Stimulated activated CD4-positive, alpha-beta T cell treated with anti-CD3 and anti-CD28 coated beads, Interleukin-2, amount 100 ng/mL, for 4 hours (primary cell): Measurements from ENCODE around the gene L1TD1.
"Not testable (repeated sequence)": the region's sequence is repeated elsewhere in the genome, so short reads cannot be mapped to it uniquely, and the experiment has no call there.

Experiments used
- DNase-seq: peaks from one replicate; pipeline ENCODE4 v3.0.0-alpha.2; 2020; ENCODE audit warnings: low read depth

Gene L1TD1

DNA sequence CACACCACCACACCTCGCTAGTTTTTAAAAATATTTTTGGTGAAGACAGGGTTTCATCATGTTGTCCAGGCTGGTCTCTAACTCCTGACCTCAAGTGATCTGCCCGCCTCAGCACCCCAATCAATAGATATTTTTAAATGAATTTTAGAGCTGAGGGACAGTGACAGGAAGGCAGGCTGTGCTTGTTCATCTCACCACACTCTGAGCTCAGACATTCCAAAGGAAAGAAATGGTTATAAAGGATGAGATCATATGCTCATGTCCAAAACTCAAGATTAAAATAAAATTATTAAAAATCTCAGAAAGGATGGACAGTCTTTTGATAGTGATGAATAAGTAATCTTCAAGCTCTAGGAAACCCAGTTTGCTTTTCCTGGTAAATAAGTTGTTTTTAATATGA is 40.9 kb downstream of the L1TD1 start:
- no peak for DNase-seq

DNA sequence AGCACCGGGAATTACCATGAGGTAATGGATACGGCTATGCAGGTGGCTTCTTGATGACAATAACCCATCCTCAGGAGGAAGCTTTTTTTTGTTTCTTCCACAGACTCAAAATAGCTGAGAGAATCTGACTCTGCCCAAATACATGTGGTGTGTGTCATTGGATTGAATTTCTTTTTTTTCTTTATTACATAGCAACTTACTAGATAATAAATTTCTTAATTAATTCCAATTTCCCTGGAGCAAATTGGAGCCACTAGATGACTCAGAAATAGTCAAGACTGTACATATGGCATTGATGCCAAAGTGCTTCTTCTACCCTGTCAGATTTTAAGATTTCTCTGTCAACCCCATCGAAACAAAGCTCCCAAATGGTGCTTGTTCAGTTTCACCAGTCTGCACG is 42.7 kb downstream of the L1TD1 start:
- no peak for DNase-seq

DNA sequence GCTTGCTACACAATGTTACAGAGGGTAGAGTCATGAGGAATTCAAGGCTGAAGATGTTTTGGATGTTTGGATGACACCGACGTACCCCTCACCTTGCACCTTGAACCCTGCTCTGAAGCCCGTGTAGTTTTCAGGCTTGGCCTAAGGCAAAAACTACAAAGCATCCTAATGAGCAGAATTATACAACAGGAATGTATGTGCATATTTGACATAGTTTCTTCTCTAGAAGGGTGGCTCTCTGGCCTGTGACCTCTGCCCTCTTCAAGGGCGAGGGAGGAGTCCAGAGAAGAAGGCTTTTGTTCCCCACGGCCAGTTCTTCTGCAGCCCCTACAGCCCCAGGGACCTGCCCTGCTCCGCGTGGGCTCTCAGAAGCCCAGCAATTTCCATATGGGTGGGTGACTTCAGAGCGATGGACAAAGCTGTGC is 43.3 kb downstream of the L1TD1 start:
- DNase-seq, result no peak

DNA sequence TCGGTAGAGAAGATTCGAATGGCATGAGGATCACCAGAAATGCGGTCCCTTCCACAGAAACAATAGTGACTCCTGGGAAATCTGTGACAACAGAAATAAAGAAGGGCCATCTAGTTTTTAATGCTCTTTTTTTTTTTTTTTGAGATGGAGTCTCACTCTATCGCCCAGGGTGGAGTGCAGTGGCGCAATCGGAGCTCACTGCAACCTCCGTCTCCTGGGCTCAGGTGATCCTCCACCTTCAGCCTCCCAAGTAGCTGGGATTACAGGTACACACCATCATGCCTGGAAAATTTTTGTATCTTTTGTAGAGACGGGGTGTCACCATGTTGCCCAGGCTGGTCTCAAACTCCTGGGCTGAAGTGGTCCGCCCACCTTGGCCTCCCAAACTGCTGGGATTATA is 43.9 kb downstream of the L1TD1 start:
- no peak for DNase-seq

DNA sequence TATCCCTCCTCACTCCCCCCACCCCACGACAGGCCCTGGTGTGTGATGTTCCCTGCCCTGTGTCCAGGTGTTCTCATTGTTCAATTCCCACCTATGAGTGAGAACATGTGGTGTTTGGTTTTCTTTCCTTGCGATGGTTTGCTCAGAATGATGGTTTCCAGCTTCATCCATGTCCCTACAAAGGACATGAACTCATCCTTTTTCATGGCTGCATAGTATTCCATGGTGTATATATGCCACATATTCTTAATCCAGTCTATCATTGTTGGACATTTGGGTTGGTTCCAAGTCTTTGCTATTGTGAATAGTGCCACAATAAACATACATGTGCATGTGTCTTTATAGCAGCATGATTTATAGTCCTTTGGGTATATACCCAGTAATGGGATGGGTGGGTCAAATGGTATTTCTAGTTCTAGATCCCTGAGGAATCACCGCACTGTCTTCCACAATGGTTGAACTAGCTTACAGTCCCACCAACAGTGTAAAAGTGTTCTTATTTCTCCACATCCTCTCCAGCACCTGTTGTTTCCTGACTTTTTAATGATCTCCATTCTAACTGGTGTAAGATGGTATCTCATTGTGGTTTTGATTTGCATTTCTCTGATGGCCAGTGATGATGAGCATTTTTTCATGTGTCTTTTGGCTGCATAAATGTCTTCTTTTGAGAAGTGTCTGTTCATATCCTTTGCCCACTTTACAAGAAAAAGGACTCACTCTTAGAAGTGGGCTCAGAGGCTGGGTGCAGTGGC is 45.2 kb downstream of the L1TD1 start:
- not testable (repeated sequence) for DNase-seq

DNA sequence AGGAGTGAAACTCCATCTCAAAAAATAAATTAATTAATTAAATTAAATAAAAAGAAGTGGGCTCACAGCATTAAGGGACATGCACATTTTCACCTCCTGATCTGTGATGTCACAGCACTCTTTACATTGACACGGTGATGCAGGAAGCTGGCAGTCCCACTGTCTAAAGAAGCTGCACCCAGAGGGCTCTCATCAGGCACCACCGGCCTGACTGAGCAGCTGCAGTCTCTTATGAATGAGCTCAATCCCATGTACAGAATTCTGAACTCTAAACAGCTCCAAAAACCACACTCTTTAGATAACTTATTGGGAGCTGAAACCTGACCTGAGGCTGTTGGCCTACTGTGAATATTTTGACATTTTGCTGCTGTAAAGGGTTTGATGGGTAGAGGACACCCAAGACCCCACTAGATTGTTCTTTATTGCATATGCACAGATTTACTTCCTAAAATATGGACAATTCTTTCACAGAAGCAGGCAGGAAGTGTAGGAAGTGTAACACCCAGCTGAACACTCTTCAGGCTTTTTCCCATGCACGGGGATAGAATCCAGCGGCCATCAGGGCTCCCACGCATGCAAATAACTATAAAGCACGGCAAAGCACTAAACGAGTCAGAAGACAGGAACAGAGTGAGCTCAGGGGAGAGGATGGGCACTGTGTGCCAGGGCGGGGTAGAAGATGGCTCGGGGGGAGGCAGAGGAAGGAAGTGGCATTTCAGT is 46.2 kb downstream of the L1TD1 start:
- no peak for DNase-seq

DNA sequence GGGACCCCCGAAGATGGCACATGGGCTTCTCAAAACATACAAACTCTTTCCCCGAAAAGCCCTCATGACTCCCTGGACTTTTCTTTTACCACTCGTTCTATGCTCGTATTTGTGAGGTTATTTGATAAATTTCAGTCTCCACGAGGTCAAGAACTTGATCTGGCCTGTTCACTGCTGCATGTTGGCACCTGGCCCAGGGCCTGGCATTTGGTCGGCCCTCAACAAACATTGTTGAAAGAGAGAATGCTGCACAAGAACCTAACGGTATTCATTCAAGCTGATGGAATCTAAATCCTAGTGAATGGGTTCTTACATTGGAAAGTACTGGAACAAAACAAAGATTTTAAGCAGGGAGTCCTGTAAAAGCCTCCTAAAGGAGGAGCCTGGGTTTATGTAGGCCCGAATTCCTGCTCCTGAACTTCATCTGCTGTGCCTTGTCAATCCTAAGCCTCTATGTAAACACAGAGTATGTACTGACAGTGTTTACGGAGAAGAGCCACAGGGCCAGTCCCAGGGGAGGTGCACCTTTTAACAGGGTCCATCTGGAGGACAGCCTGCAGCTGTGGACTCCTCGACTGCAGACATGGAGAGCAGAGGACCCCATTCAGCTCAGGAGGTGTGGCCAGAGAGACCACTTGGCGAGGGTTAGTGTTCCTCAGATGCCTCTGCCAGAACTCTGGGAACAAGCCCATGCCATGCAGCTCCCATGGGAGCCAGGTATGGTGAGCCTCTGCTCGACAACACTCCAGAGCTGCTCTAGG is 46.9 kb downstream of the L1TD1 start:
- no peak for DNase-seq

DNA sequence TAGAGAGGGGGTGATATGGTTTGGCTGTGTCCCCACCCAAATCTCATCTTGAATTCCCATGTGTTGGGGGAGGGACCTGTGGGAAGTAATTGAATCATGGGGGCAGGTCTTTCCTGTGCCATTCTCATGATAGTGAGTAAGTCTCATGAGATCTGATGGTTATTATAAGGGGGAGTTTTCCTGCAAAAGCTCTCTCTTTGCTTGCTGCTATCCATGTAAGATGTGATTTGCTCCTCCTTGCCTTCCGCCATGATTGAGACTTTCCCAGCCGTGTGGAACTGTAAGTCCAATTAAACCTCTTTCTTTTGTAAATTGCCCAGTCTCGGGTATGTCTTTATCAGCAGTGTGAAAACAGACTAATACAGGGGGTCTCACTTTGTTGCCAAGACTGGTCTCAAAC is 49.7 kb downstream of the L1TD1 start:
- not testable (repeated sequence) for DNase-seq

DNA sequence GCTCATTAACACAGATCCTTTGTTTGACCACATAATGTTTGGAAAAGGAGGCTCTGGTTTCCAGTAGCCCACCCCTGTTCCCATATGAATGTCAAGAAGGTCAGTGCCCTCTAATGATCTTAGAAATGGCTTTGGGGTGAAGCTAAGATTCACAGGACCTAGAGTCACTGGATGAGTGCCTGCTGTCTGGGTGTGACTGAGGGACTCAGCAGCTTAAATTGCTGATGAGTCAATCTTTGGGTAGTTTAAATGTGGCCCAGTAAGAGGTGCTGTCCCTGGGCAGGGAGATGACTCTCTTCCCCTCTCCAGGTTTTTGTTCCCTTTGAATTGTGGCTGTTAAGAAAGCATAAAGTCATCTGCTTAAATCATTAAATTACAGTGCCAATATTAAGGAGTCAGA is 50.6 kb downstream of the L1TD1 start:
- no peak for DNase-seq

DNA sequence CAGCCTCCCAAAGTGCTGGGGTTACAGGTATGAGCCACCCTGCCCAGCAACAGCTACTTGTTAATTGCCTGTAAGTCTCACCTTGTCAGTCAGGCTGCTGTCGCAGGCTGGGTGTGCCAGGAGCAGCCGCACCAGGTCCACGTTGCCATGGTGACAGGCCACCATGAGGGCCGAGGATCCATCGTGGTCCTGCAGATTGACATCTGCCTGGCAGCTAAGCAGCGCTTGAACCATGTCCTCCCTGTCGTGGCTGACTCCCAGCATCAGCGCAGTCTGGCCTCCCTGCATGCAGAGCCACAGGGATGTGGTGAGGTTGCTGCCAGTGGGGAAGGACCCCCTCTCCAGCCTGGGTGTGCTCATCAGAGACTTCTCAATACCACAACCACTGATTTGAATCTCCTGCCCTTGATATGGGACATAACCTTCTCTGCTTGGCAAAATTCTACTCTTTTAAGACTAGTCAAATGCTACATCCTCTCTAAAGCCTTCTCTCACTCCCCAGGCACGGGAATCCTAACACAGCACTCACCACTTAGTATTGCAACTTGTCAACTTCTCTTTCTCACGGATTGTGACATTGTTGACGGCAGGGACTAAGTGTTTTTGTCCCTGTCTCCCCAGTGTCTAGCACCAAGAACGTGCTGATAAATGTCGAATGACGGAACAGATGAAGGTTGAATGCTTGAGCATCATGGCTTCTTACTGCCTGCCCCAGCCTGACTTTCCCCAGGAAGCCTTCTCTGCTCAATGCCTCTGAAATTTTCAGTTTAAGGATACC is 52.9 kb downstream of the L1TD1 start:
- no peak for DNase-seq

DNA sequence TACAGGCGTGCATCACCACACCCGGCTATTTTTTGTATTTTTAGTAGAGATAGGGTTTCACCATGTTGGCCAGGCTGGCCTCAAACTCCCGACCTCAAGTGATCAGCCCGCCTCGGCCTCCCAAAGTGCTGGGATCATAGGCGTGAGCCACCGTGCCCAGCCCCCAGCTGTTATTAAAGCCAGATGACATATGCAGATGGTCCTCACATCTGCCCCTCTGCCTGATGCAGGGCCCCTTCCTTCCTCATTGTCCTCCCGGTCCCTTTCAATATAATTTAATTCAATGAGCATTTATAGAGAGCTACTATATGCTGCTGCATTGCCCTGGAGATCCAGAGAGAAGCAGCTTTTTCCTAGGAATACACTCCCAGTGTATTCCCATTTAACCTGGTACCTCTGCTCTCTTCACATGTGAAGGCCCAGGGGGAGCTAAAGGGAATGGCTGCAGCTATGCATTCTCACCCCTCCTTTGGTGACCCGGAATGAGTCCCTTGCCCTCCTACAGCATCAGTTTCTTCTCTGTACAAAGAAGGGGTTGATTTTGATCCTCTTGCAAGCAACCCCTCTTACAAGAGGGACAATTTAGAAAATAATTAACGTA is 55.6 kb downstream of the L1TD1 start:
- no peak for DNase-seq

DNA sequence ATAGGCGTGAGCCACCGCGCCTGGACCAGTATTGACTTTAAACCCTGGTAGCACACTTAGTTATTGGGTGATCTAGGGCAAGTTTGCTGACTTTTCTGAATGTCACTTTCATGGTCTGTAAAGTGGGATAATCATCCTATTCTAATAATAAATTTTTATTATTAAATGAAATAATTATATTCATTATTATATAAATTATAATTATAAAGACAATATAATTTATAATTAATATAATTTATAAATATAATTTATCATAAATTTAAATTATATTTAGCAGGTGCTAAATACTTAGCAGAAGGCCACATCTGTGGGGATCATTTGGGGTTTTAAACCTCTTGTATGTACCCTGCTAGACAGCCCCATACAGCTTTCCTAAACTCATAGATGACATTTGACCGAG is 64.9 kb downstream of the L1TD1 start:
- DNase-seq, result no peak

DNA sequence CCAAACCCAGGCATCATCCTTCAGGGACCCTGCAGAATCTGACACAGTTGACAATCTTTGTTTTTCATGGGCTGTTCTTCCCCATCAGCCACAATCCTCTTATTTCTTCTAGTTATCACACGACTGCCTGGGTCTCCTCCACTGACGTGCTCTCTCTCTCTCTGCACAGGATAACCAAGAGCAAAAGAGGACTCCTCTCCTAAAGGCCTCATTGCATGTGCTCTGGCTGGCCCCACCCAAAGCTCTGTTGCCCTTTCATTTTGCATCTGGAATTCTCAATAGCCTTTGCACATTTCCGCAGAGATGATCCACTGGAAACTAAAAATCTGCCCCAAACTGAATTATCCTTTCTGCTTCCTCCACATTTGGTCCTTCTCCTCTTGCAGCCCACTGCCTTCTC is 66.0 kb downstream of the L1TD1 start:
- no peak for DNase-seq
